ENCODE measurements around the gene PCDHA2. TPM values are rescaled to one million over a fixed set of nuclear protein-coding genes. Genes with fewer than 3 reads are reported as not detected.
A peak's percentile ranks its signal among the peaks of the same experiment; 100 is the strongest.

PCDHA2 gene
- total and polyA plus RNA-seq, 9 of the 15 experiments (the other 6 are each of a cell fraction or from before 2014, with no cell fraction given), result not detected

- TF ChIP-seq REST (IDR thresholded peaks at IDR 0.05; ENCODE audit: borderline replicate concordance) (peak; percentile 24; the same call in 1 of the 2 replicates), REST (CRISPR knock-in tag; IDR thresholded peaks at IDR 0.05; ENCODE audit: low read depth) (no peak), CTCF (IDR thresholded peaks at IDR 0.05 in 2 of 3, conservative IDR thresholded peaks at IDR 0.05 in 1 of 3; ENCODE audit: insufficient read depth in 2 of 3, low read depth in 1 of 3, low read length in 3 of 3) (peak; percentile 39 to 58 (median 43); a peak in 5 of 6 replicates)
These were observed 46.6 kb downstream of the PCDHA2 start, which contains the start of gene PCDHA8 (continued) for GRCh38 chr5:140840978-140841962.

All from K562 (cell line).